Gastrocnemius medialis (tissue), 4 donors: ENCODE measurements around the gene MRPL17. TPM values are rescaled to one million over a fixed set of nuclear protein-coding genes. Genes with fewer than 3 reads are reported as not detected.
"Not testable (repeated sequence)": the region's sequence is repeated elsewhere in the genome, so short reads cannot be mapped to it uniquely, and the experiment has no call there.

Source experiments
- ATAC-seq, 2 donors: fragments of 150-250 bp; one replicate each; pipeline ENCODE4 v1.9.1; 2016
- DNase-seq, 2 donors: peaks; one replicate each; pipeline ENCODE4 v3.0.0-alpha.2; 2019
- H3K27ac ChIP-seq, 4 donors: fragments of 200-600 bp; sonication (generic); 1 replicate in 1 of 4; 2 replicates in 3 of 4; pipeline ENCODE4 v1.5.1; 2016 to 2018; ENCODE audit warnings: mild to moderate bottlenecking in 2 of 4, moderate library complexity in 1 of 4
- H3K27me3 ChIP-seq, 3 donors: fragments of 200-600 bp; sonication (generic) in 2 of 3; 1 replicate in 1 of 3; 2 replicates in 2 of 3; pipeline versions ENCODE4 v1.5.1 to v1.6.0; 2016 to 2019; ENCODE audit warnings: mild to moderate bottlenecking in 1 of 3, moderate library complexity in 1 of 3
- H3K36me3 ChIP-seq, 2 donors: fragments of 200-600 bp; sonication (generic) in 1 of 2; one replicate each; pipeline ENCODE4 v1.5.1; 2017 to 2018
- H3K4me1 ChIP-seq, 2 donors: fragments of 200-600 bp; sonication (generic) in 1 of 2; one replicate each; pipeline ENCODE4 v1.5.1; 2016 to 2017; ENCODE audit warnings: mild to moderate bottlenecking in 2 of 2
- H3K4me3 ChIP-seq, 4 donors: fragments of 200-600 bp; sonication (generic) in 3 of 4; 1 replicate in 1 of 4; 2 replicates in 3 of 4; pipeline ENCODE4 v1.5.1; 2016 to 2019; ENCODE audit warnings: mild to moderate bottlenecking in 2 of 4
- H3K9me3 ChIP-seq, 3 donors: fragments of 200-600 bp; sonication (generic) in 2 of 3; 1 replicate in 1 of 3; 2 replicates in 2 of 3; pipeline ENCODE4 v1.5.1; 2016 to 2019
- CTCF ChIP-seq, 5 experiments: fragments of 450-650 bp in 3 of 5; fragments of 200-600 bp in 2 of 5; sonication (generic) in 2 of 5; IDR thresholded peaks in 4 of 5; conservative IDR thresholded peaks in 1 of 5; 1 replicate in 4 of 5; 2 replicates in 1 of 5; pipeline ENCODE4 v1.5.1; 2016 to 2019; ENCODE audit warnings: antibody characterized with exemption in 5 of 5, mild to moderate bottlenecking in 3 of 5, moderate library complexity in 3 of 5
- POLR2A ChIP-seq, 2 donors: fragments of 450-650 bp; IDR thresholded peaks; one replicate each; pipeline ENCODE4 v1.6.1; 2017; ENCODE audit warnings: antibody characterized with exemption in 2 of 2, mild to moderate bottlenecking in 2 of 2, moderate library complexity in 2 of 2
- in situ Hi-C, 4 donors: fragments of 200-750 bp; cut with MboI; loops; one replicate each; pipeline versions ENCODE4 v1.15.0 to v1.8.0; 2017; ENCODE audit warnings: low sequenced_read_pairs in 4 of 4
- intact Hi-C: fragments of 100-400 bp; cut with DNase I; formaldehyde crosslinking; loops from one replicate; pipeline ENCODE4 v1.15.1; 2023; ENCODE audit warnings: low total_unique reads
- total RNA-seq, 4 donors: library from RNA; depleted of rRNA; stranded (reverse); fragments of >200 nt; gene quantifications; one replicate each; pipeline versions ENCODE4 v1.1.0 to v1.2.3, GENCODE V29; 2016

The MRPL17 gene
- total RNA-seq, 4 donors from 2014 or later, result 25.1 to 33.4 (median 27.7) TPM

GRCh38 chr11:6693342-6694228, 10.4 kb upstream of the MRPL17 start:
- ATAC-seq (no peak), DNase-seq (peak; percentile 18 to 41)
- intact Hi-C loops (no loop called here), in situ Hi-C loops (no loop called here)
- TF ChIP-seq CTCF (IDR thresholded peaks at IDR 0.05 in 4 of 5, conservative IDR thresholded peaks at IDR 0.05 in 1 of 5) (no peak), POLR2A (IDR thresholded peaks at IDR 0.05) (no peak)
- peaks cover 19 to 25% of the 10 kb centered on the region in 2 donors for H3K4me1 ChIP-seq
- H3K4me3 ChIP-seq, result no peak overlapping the region
- H3K36me3 ChIP-seq, result no peaks in the 10 kb centered on the region
- no peaks in the 10 kb centered on the region for H3K9me3 ChIP-seq
- H3K27ac ChIP-seq, result peak overlapping the region in 3 of 4 donors; percentile 28 to 76 (median 55)
- no peaks in the 10 kb centered on the region for H3K27me3 ChIP-seq

- Histone ChIP-seq H3K27me3 (no peaks in the 10 kb centered on the region), H3K4me3 (no peak overlapping the region), H3K9me3 (no peaks in the 10 kb centered on the region), H3K4me1 (peaks cover 19 to 25% of the 10 kb centered on the region in 2 donors), H3K27ac (no peak overlapping the region), H3K36me3 (no peaks in the 10 kb centered on the region)
- intact Hi-C loops (no loop called here), in situ Hi-C loops (no loop called here)
- ATAC-seq (no peak), DNase-seq (no peak)
- no peak for TF ChIP-seq POLR2A (IDR thresholded peaks at IDR 0.05)
- TF ChIP-seq CTCF (IDR thresholded peaks at IDR 0.05 in 4 of 5, conservative IDR thresholded peaks at IDR 0.05 in 1 of 5), result no peak
Measured at GRCh38 chr11:6692128-6692527, 9.0 kb upstream of the MRPL17 start.

GRCh38 chr11:6690431-6691132, 7.4 kb upstream of the MRPL17 start:
- H3K4me3 ChIP-seq, H3K36me3 ChIP-seq, H3K27me3 ChIP-seq, ATAC-seq, H3K9me3 ChIP-seq, intact Hi-C loops, DNase-seq, H3K27ac ChIP-seq, in situ Hi-C loops: not testable (repeated sequence)
- H3K4me1 ChIP-seq, result peaks cover 13 to 14% of the 10 kb centered on the region in 2 donors

- Histone ChIP-seq H3K4me3 (no peak overlapping the region), H3K36me3 (no peaks in the 10 kb centered on the region), H3K4me1 (peaks cover 0 to 4% of the 10 kb centered on the region in 2 donors), H3K27me3 (no peaks in the 10 kb centered on the region), H3K27ac (no peak overlapping the region), H3K9me3 (no peaks in the 10 kb centered on the region)
- ATAC-seq (no peak), DNase-seq (no peak)
- TF ChIP-seq CTCF (IDR thresholded peaks at IDR 0.05 in 4 of 5, conservative IDR thresholded peaks at IDR 0.05 in 1 of 5) (no peak), POLR2A (IDR thresholded peaks at IDR 0.05) (no peak)
- intact Hi-C loops, result loop anchor here (10.0 kb wide), 1 partner anchor 303 kb away; no protein-coding TSS in a partner anchor
- in situ Hi-C loops, result loop anchor here in 2 of 4 donors (10.0 kb wide), 2 partner anchors 83 to 153 kb away; partner anchors contain the start of genes ILK (in 1 of the 2) and RRP8 (in 1 of the 2)
Measured at GRCh38 chr11:6687876-6688275, 4.7 kb upstream of the MRPL17 start.

- intact Hi-C loops (loop anchor here (10.0 kb wide), 1 partner anchor 301 kb away; no protein-coding TSS in a partner anchor), in situ Hi-C loops (loop anchor here in 2 of 4 donors (10.0 kb wide), 2 partner anchors 81 to 151 kb away; partner anchors contain the start of genes ILK (in 1 of the 2) and RRP8 (in 1 of the 2))
- no peak for ATAC-seq
- TF ChIP-seq CTCF (IDR thresholded peaks at IDR 0.05 in 4 of 5, conservative IDR thresholded peaks at IDR 0.05 in 1 of 5), result no peak
- no peak for TF ChIP-seq POLR2A (IDR thresholded peaks at IDR 0.05)
- no peak for DNase-seq
- no peak overlapping the region for H3K4me3 ChIP-seq
- peaks cover 9 to 22% of the 10 kb centered on the region in 2 donors for H3K4me1 ChIP-seq
- H3K36me3 ChIP-seq, result peaks cover 0 to 6% of the 10 kb centered on the region in 2 donors
- no peak overlapping the region for H3K27ac ChIP-seq
- no peaks in the 10 kb centered on the region for H3K27me3 ChIP-seq
- no peaks in the 10 kb centered on the region for H3K9me3 ChIP-seq
Measured at GRCh38 chr11:6686006-6686405, 2.9 kb upstream of the MRPL17 start.

- in situ Hi-C loops, result loop anchor here in 3 of 4 donors (5.0 to 10.0 kb wide), 4 partner anchors 77 to 149 kb away; partner anchors contain the start of genes ILK (in 2 of the 3) and RRP8 (in 2 of the 3)
- Histone ChIP-seq H3K4me3 (peak overlapping the region in 3 of 4 donors; percentile 90 to 98 (median 94)), H3K4me1 (peaks cover 9 to 22% of the 10 kb centered on the region in 2 donors), H3K27ac (peak overlapping the region; percentile 82 to 95 (median 87))
- H3K27me3 ChIP-seq, ATAC-seq, H3K9me3 ChIP-seq, DNase-seq, H3K36me3 ChIP-seq: not testable (repeated sequence)
- intact Hi-C loops, result loop anchor here (10.0 kb wide), 1 partner anchor 299 kb away; no protein-coding TSS in a partner anchor
Measured at GRCh38 chr11:6684068-6684467, 928 bp upstream of the MRPL17 start.
